ENCODE results near the gene ITPR2.
"Not testable (repeated sequence)": the region's sequence is repeated elsewhere in the genome, so short reads cannot be mapped to it uniquely, and the experiment has no call there.

ITPR2 gene

GRCh38 chr12:26680727-26681455 is 152.1 kb downstream of the ITPR2 start:
- no peak overlapping the region for H3K4me3 ChIP-seq (ENCODE audit: low read depth, low read length)

- no peak overlapping the region for H3K4me3 ChIP-seq (ENCODE audit: low read depth, low read length)
Measured at GRCh38 chr12:26678697-26679660, 154.0 kb downstream of the ITPR2 start.

GRCh38 chr12:26671487-26671886 is 161.5 kb downstream of the ITPR2 start:
- H3K4me3 ChIP-seq (ENCODE audit: low read depth, low read length) = not testable (repeated sequence)

GRCh38 chr12:26668847-26669246 is 164.1 kb downstream of the ITPR2 start:
- H3K4me3 ChIP-seq (ENCODE audit: low read depth, low read length) = no peak overlapping the region

GRCh38 chr12:26668230-26668629 is 164.8 kb downstream of the ITPR2 start:
- H3K4me3 ChIP-seq (ENCODE audit: low read depth, low read length) = no peak overlapping the region

GRCh38 chr12:26666286-26666685 is 166.7 kb downstream of the ITPR2 start:
- H3K4me3 ChIP-seq (ENCODE audit: low read depth, low read length) = no peak overlapping the region

- no peak overlapping the region for H3K4me3 ChIP-seq (ENCODE audit: low read depth, low read length)
Measured at GRCh38 chr12:26661399-26661798, 171.6 kb downstream of the ITPR2 start.

GRCh38 chr12:26659930-26660329 is 173.1 kb downstream of the ITPR2 start:
- no peak overlapping the region for H3K4me3 ChIP-seq (ENCODE audit: low read depth, low read length)

GRCh38 chr12:26658991-26659390 is 174.0 kb downstream of the ITPR2 start:
- H3K4me3 ChIP-seq (ENCODE audit: low read depth, low read length) = no peak overlapping the region

GRCh38 chr12:26654623-26655022 is 178.4 kb downstream of the ITPR2 start:
- no peak overlapping the region for H3K4me3 ChIP-seq (ENCODE audit: low read depth, low read length)

GRCh38 chr12:26651566-26652188 is 181.3 kb downstream of the ITPR2 start:
- no peak overlapping the region for H3K4me3 ChIP-seq (ENCODE audit: low read depth, low read length)

GRCh38 chr12:26651036-26651435 is 182.0 kb downstream of the ITPR2 start:
- H3K4me3 ChIP-seq (ENCODE audit: low read depth, low read length) = no peak overlapping the region

GRCh38 chr12:26648999-26649398 is 184.0 kb downstream of the ITPR2 start:
- H3K4me3 ChIP-seq (ENCODE audit: low read depth, low read length) = no peak overlapping the region

GRCh38 chr12:26648584-26648983 is 184.4 kb downstream of the ITPR2 start:
- no peak overlapping the region for H3K4me3 ChIP-seq (ENCODE audit: low read depth, low read length)

- H3K4me3 ChIP-seq (ENCODE audit: low read depth, low read length) = no peak overlapping the region
Measured at GRCh38 chr12:26648066-26648465, 184.9 kb downstream of the ITPR2 start.

- no peak overlapping the region for H3K4me3 ChIP-seq (ENCODE audit: low read depth, low read length)
Measured at GRCh38 chr12:26647088-26647487, 185.9 kb downstream of the ITPR2 start.

GRCh38 chr12:26646571-26646970 is 186.4 kb downstream of the ITPR2 start:
- H3K4me3 ChIP-seq (ENCODE audit: low read depth, low read length) = no peak overlapping the region

- not testable (repeated sequence) for H3K4me3 ChIP-seq (ENCODE audit: low read depth, low read length)
Measured at GRCh38 chr12:26644376-26644775, 188.6 kb downstream of the ITPR2 start.

- no peak overlapping the region for H3K4me3 ChIP-seq (ENCODE audit: low read depth, low read length)
Measured at GRCh38 chr12:26643532-26644315, 189.3 kb downstream of the ITPR2 start.

GRCh38 chr12:26642361-26642760 is 190.6 kb downstream of the ITPR2 start:
- no peak overlapping the region for H3K4me3 ChIP-seq (ENCODE audit: low read depth, low read length)

Data from iPS-11a (cell line).